Right lung (tissue), 5 donors: ENCODE measurements around the gene TRIM46. TPM values are rescaled to one million over a fixed set of nuclear protein-coding genes. Genes with fewer than 3 reads are reported as not detected.
A peak's percentile ranks its signal among the peaks of the same experiment; 100 is the strongest.
"Not testable (repeated sequence)": the region's sequence is repeated elsewhere in the genome, so short reads cannot be mapped to it uniquely, and the experiment has no call there.

Experiments
- DNase-seq, 2 donors: peaks; one replicate each; pipeline ENCODE4 v3.0.0-alpha.2; 2013
- polyA plus RNA-seq, 5 donors: library from polyadenylated mRNA; unstranded; fragments of 120-200 nt; gene quantifications; one replicate each; pipeline versions ENCODE4 v1.2.1 to v1.2.3, GENCODE V29; 2013; ENCODE audit warnings: inconsistent platforms in 1 of 5, low replicate concordance in 1 of 5; ENCODE audit not compliant: insufficient read length in 5 of 5, insufficient read depth in 1 of 5

TRIM46 gene
- polyA plus RNA-seq, 5 donors: 2.9 to 5.6 (median 4.3) TPM

GRCh38 chr1:155226188-155226909 is 52.7 kb downstream of the TRIM46 start:
- DNase-seq: peak in 1 of 2 donors; percentile 61

GRCh38 chr1:155226910-155227260 is 53.2 kb downstream of the TRIM46 start:
- DNase-seq: peak in 1 of 2 donors; percentile 52

GRCh38 chr1:155227261-155228095 is 53.8 kb downstream of the TRIM46 start:
- DNase-seq: peak; percentile 99

- DNase-seq: no peak
Observed at GRCh38 chr1:155228096-155228427, 54.4 kb downstream of the TRIM46 start.

- not testable (repeated sequence) for DNase-seq
Observed at GRCh38 chr1:155231302-155231701, 57.7 kb downstream of the TRIM46 start.

- peak in 1 of 2 donors; percentile 44 for DNase-seq
Observed at GRCh38 chr1:155232001-155232978, 58.6 kb downstream of the TRIM46 start.

- DNase-seq: not testable (repeated sequence)
Observed at GRCh38 chr1:155233502-155233901, 59.9 kb downstream of the TRIM46 start.

Other genes starting within 250 kb of the TRIM46 start
- gene PMVK, start 237.1 kb upstream of the TRIM46 start, polyA plus RNA-seq: 10 to 100 TPM; 26.2 to 39.4 (median 29.5) TPM
- 10 to 100 TPM; 62.9 to 88.3 (median 77.0) TPM for gene PBXIP1, start 217.8 kb upstream of the TRIM46 start, polyA plus RNA-seq
- 10 to 100 TPM; 32.9 to 42.8 (median 40.9) TPM for gene PYGO2, start 212.1 kb upstream of the TRIM46 start, polyA plus RNA-seq
- gene SHC1, start 203.1 kb upstream of the TRIM46 start, polyA plus RNA-seq: 100 to 1,000 TPM; 121 to 136 (median 123) TPM
- 100 to 1,000 TPM in 3 of 5 donors, 10 to 100 TPM in 2; 85.1 to 149 (median 115) TPM for gene CKS1B, start 199.2 kb upstream of the TRIM46 start, polyA plus RNA-seq
- gene FLAD1, start 190.5 kb upstream of the TRIM46 start, polyA plus RNA-seq: 10 to 100 TPM; 27.1 to 33.6 (median 28.1) TPM
- 1 to 10 TPM in 1 of 5 donors, under 1 TPM in 4; 0.46 to 1.2 (median 0.66) TPM for gene LENEP, start 180.3 kb upstream of the TRIM46 start, polyA plus RNA-seq
- gene ZBTB7B, start 171.0 kb upstream of the TRIM46 start, polyA plus RNA-seq: 10 to 100 TPM; 10.7 to 26.3 (median 18.8) TPM
- gene DCST2, start 140.1 kb upstream of the TRIM46 start, polyA plus RNA-seq: 1 to 10 TPM; 1.6 to 2.7 (median 2.4) TPM
- under 1 TPM; 0.34 to 0.69 (median 0.53) TPM for gene DCST1, start 140.0 kb upstream of the TRIM46 start, polyA plus RNA-seq
- 100 to 1,000 TPM in 1 of 5 donors, 10 to 100 TPM in 4; 50.0 to 103 (median 64.8) TPM for gene ADAM15, start 122.5 kb upstream of the TRIM46 start, polyA plus RNA-seq
- 10 to 100 TPM; 16.0 to 25.3 (median 23.3) TPM for gene EFNA4, start 110.1 kb upstream of the TRIM46 start, polyA plus RNA-seq
- 1 to 10 TPM; 2.9 to 5.6 (median 4.3) TPM for gene EFNA3, start 95.0 kb upstream of the TRIM46 start, polyA plus RNA-seq
- gene EFNA1, start 46.0 kb upstream of the TRIM46 start, polyA plus RNA-seq: 100 to 1,000 TPM in 2 of 5 donors, 10 to 100 TPM in 3; 94.5 to 116 (median 96.8) TPM
- gene SLC50A1, start 38.0 kb upstream of the TRIM46 start, polyA plus RNA-seq: 10 to 100 TPM; 32.7 to 41.6 (median 37.3) TPM
- 10 to 100 TPM; 19.1 to 37.1 (median 26.6) TPM for gene DPM3, start 33.3 kb upstream of the TRIM46 start, polyA plus RNA-seq
- 100 to 1,000 TPM; 103 to 120 (median 117) TPM for gene KRTCAP2, start 545 bp upstream of the TRIM46 start, polyA plus RNA-seq
- 10 to 100 TPM; 37.5 to 47.0 (median 42.8) TPM for gene THBS3, start 34.0 kb downstream of the TRIM46 start, polyA plus RNA-seq
- 10 to 100 TPM; 27.8 to 38.3 (median 32.0) TPM for gene MTX1, start 34.8 kb downstream of the TRIM46 start, polyA plus RNA-seq
- gene ENTREP3, start 81.6 kb downstream of the TRIM46 start, polyA plus RNA-seq: 10 to 100 TPM; 14.9 to 27.0 (median 21.7) TPM
- gene SCAMP3, start 88.5 kb downstream of the TRIM46 start, polyA plus RNA-seq: 10 to 100 TPM; 42.8 to 65.5 (median 56.5) TPM
- gene CLK2, start 99.7 kb downstream of the TRIM46 start, polyA plus RNA-seq: 10 to 100 TPM; 73.3 to 82.3 (median 80.1) TPM
- gene HCN3, start 103.6 kb downstream of the TRIM46 start, polyA plus RNA-seq: 1 to 10 TPM; 8.2 to 10.0 (median 9.4) TPM
- gene PKLR, start 127.6 kb downstream of the TRIM46 start, polyA plus RNA-seq: under 1 TPM in 2 of 5 donors, not detected in 3; 0.09 to 0.46 TPM
- 100 to 1,000 TPM; 165 to 208 (median 178) TPM for gene FDPS, start 135.0 kb downstream of the TRIM46 start, polyA plus RNA-seq
- gene RUSC1, start 147.0 kb downstream of the TRIM46 start, polyA plus RNA-seq: 10 to 100 TPM; 26.2 to 51.9 (median 36.4) TPM